ENCODE data around the gene BRSK2.

GRCh38 chr11:1387521-1387920, 2.2 kb upstream of the BRSK2 start:
- no peak for TF ChIP-seq JUND (IDR thresholded peaks at IDR 0.05)
- TF ChIP-seq, protein P1, sequence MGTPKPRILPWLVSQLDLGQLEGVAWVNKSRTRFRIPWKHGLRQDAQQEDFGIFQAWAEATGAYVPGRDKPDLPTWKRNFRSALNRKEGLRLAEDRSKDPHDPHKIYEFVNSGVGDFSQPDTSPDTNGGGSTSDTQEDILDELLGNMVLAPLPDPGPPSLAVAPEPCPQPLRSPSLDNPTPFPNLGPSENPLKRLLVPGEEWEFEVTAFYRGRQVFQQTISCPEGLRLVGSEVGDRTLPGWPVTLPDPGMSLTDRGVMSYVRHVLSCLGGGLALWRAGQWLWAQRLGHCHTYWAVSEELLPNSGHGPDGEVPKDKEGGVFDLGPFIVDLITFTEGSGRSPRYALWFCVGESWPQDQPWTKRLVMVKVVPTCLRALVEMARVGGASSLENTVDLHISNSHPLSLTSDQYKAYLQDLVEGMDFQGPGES (IDR thresholded peaks at IDR 0.05; ENCODE audit: low read depth, low read length), result no peak
- no peak for TF ChIP-seq RCOR1 (IDR thresholded peaks at IDR 0.05; ENCODE audit: low read length)
- no peak for TF ChIP-seq CTCF (IDR thresholded peaks at IDR 0.05)
- no peak for TF ChIP-seq RFX5 (IDR thresholded peaks at IDR 0.05; ENCODE audit: low read length)
- no peak for TF ChIP-seq TAF1 (IDR thresholded peaks at IDR 0.05; ENCODE audit: borderline replicate concordance, low read depth, low read length)
